B cell (primary cell): ENCODE results near the gene CA14. TPM values are rescaled to one million over a fixed set of nuclear protein-coding genes. Genes with fewer than 3 reads are reported as not detected.

ENCODE experiments used
- ATAC-seq: fragments of 200-7000 bp; cut with Tn5 transposase; one replicate; pipeline ENCODE4 v1.10.0; 2021; ENCODE audit warnings: low read depth, mild to moderate bottlenecking, moderate number of reproducible peaks, moderate library complexity
- CTCF ChIA-PET: fragments of 350-600 bp; sonication (Branson Sonifier 250); formaldehyde crosslinking; loops from one replicate; lab custom pipeline; 2021; ENCODE audit warnings: antibody characterized with exemption, inconsistent platforms; lab: Charles Lee
- POLR2A ChIA-PET: fragments of 350-600 bp; sonication (Branson Sonifier 250); formaldehyde crosslinking; loops from one replicate; lab custom pipeline; 2021; ENCODE audit warnings: antibody characterized with exemption; lab: Charles Lee
- DNase-seq: peaks from one replicate; pipeline ENCODE4 v3.0.0; 2013
- H2AFZ ChIP-seq: 2 replicates; pipeline ENCODE4 v1.6.1; 2012; ENCODE audit warnings: mild to moderate bottlenecking, low read depth, low read length; ENCODE audit not compliant: insufficient read depth, poor library complexity, severe bottlenecking
- H3K27ac ChIP-seq, 2 donors: 1 replicate in 1 of 2; 2 replicates in 1 of 2; pipeline ENCODE4 v1.5.1; 2012 to 2013; ENCODE audit warnings: low read length in 2 of 2, mild to moderate bottlenecking in 2 of 2, moderate library complexity in 1 of 2
- H3K27me3 ChIP-seq, 4 experiments: fragments of 200-600 bp in 1 of 4; sonication (generic) in 1 of 4; replicated peaks in 1 of 4; 1 replicate in 2 of 4; 2 replicates in 2 of 4; pipeline versions ENCODE4 v1.6.1 to v1.7.0; 2013 to 2016; ENCODE audit warnings: low read length in 3 of 4, mild to moderate bottlenecking in 2 of 4, mixed read lengths in 1 of 4, moderate library complexity in 1 of 4; ENCODE audit not compliant: insufficient read depth in 4 of 4, control insufficient read depth in 3 of 4; ENCODE audit errors: control extremely low read depth in 1 of 4
- H3K36me3 ChIP-seq, 2 experiments: replicated peaks in 1 of 2; 1 replicate in 1 of 2; 2 replicates in 1 of 2; pipeline versions ENCODE4 v1.6.1 to v1.7.1; 2013; ENCODE audit warnings: low read length in 1 of 2; ENCODE audit not compliant: insufficient read depth in 2 of 2, control insufficient read depth in 1 of 2; ENCODE audit errors: control extremely low read depth in 1 of 2, extremely low read depth in 1 of 2
- H3K4me1 ChIP-seq, 2 donors: fragments of 200-600 bp in 1 of 2; sonication (generic) in 1 of 2; 1 replicate in 1 of 2; 2 replicates in 1 of 2; pipeline versions ENCODE4 v1.5.1 to v1.6.1; 2013 to 2017; ENCODE audit warnings: low read length in 2 of 2; ENCODE audit not compliant: control insufficient read depth in 2 of 2, insufficient read depth in 2 of 2
- H3K4me2 ChIP-seq: replicated peaks from 2 replicates; pipeline ENCODE3; 2012; ENCODE audit warnings: mild to moderate bottlenecking, low read depth, low read length; ENCODE audit not compliant: poor library complexity, severe bottlenecking
- H3K4me3 ChIP-seq, 5 experiments: fragments of 200-600 bp in 1 of 5; sonication (generic) in 1 of 5; 1 replicate in 3 of 5; 2 replicates in 2 of 5; pipeline versions ENCODE4 v1.5.1 to v1.7.0; 2011 to 2016; ENCODE audit warnings: low read length in 4 of 5, mild to moderate bottlenecking in 4 of 5, low read depth in 2 of 5, control low read depth in 1 of 5, moderate library complexity in 1 of 5; ENCODE audit not compliant: insufficient read depth in 1 of 5; ENCODE audit errors: control extremely low read depth in 1 of 5, extremely low read depth in 1 of 5
- H3K79me2 ChIP-seq: fragments of 200-600 bp; sonication (generic); one replicate; pipeline ENCODE4 v1.6.0; 2016; ENCODE audit warnings: low read length; ENCODE audit not compliant: control insufficient read depth, insufficient read depth
- H3K9ac ChIP-seq: fragments of 200-600 bp; sonication (generic); 2 replicates; pipeline ENCODE4 v1.6.1; 2017; ENCODE audit warnings: mild to moderate bottlenecking, low read length, moderate library complexity
- H3K9me3 ChIP-seq, 3 donors: one replicate each; pipeline versions ENCODE4 v1.6.1 to v1.7.1; 2013; ENCODE audit warnings: low read length in 2 of 3; ENCODE audit not compliant: control insufficient read depth in 2 of 3, insufficient read depth in 1 of 3; ENCODE audit errors: control extremely low read depth in 1 of 3
- H4K20me1 ChIP-seq: 2 replicates; pipeline ENCODE4 v1.6.0; 2012; ENCODE audit warnings: mild to moderate bottlenecking, low read length; ENCODE audit not compliant: insufficient read depth, control insufficient read depth, poor library complexity, severe bottlenecking
- H3K27ac Mint-ChIP-seq: one replicate; pipeline ENCODE4 v1.8.0; 2021; ENCODE audit warnings: mixed read lengths
- H3K27me3 Mint-ChIP-seq: one replicate; pipeline ENCODE4 v1.8.0; 2021; ENCODE audit warnings: mixed read lengths
- H3K4me1 Mint-ChIP-seq: one replicate; pipeline ENCODE4 v1.8.0; 2021; ENCODE audit warnings: mixed read lengths
- H3K4me3 Mint-ChIP-seq: one replicate; pipeline ENCODE4 v1.8.0; 2021; ENCODE audit warnings: mixed read lengths
- H3K9me3 Mint-ChIP-seq: one replicate; pipeline ENCODE4 v1.8.0; 2022; ENCODE audit warnings: mixed read lengths; ENCODE audit not compliant: insufficient read depth
- EZH2 ChIP-seq: IDR thresholded peaks from 2 replicates; pipeline ENCODE4 v1.6.1; 2012; ENCODE audit warnings: borderline replicate concordance, low read depth, mild to moderate bottlenecking, moderate library complexity, low read length; ENCODE audit not compliant: insufficient read depth, poor library complexity, severe bottlenecking
- WGBS: methylation state at CpG from one replicate; pipeline ENCODE4 v1.1.5; 2013; ENCODE audit warnings: missing lambda C conversion rate; ENCODE audit not compliant: insufficient coverage; 5-methylcytosine and 5-hydroxymethylcytosine counted together
- intact Hi-C: fragments of 100-400 bp; cut with micrococcal nuclease; formaldehyde crosslinking; loops from one replicate; pipeline ENCODE4 v1.10.0; 2022
- polyA plus RNA-seq: library from polyadenylated mRNA; depleted of rRNA; stranded (reverse); fragments of >200 nt; gene quantifications from 2 replicates; pipeline ENCODE4 v1.2.3, GENCODE V29; 2012
- total RNA-seq, 2 donors: library from RNA; stranded (reverse); fragments of 120-200 nt in 1 of 2; gene quantifications; 1 replicate in 1 of 2; 2 replicates in 1 of 2; pipeline versions ENCODE4 v1.2.3 to v1.2.4, GENCODE V29; 2013 to 2022
- TF ChIP-seq, protein P1 (sequence below): fragments of 200-600 bp; IDR thresholded peaks from one replicate; pipeline ENCODE4 v1.8.0; 2022; ENCODE audit warnings: antibody characterized with exemption, mild to moderate bottlenecking

The CA14 gene
- total and polyA plus RNA-seq, 2 donors (not counting 1 experiment from before 2014, with no cell fraction given): not detected

DNA sequence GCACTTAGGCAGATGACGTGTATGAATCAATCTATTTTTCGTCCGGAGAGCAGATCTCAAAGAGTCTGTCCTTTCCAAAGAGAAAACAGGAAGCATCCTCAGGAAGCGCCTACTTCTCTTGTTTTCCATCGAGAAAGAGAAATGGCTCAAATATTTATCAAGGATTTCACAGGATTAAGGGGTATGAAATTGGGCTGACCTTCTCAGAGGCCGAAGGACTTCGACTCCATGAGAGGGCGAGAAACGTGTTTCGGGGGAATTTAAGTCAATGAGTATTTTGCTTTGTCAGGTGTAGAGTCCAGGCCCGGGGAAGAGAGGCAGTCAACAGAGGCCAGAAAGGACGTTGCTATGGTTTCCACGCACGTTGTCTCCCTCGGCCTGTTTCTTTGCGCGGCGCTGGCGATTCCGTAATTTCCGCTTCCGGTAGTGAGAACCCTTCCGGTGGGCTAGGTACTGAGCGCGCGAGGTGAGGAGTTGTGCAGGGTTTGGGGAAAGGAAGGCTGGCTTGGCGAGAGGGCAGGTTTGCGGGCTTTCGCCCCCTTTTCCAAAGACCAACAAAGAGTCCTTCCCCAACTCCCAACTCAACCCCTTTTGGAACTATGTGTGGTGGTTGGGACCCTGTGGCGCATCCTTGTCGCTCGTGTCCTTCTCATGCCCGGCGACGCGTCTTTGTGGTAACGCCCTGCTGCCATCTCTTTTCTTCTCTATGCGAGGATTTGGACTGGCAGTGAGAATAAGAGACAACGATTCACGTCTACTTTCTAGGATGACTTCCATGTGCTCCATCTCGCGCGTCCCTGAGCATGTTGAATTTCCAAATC, 36.1 kb downstream of the CA14 start, which contains the start of gene MRPS21:
TSS of gene MRPS21 (plus strand) at position 429 of the 821 bp plus-strand sequence. CDS start 506 bp downstream, outside the sequence.
- under 1% methylated on average over 17 of the region's 43 CpGs for WGBS
- H2AFZ ChIP-seq: peak within 1 kb of the TSS; percentile 79
- no peaks in the 10 kb centered on the region for H4K20me1 ChIP-seq
- Mint-ChIP-seq H3K4me3 (peak within 1 kb of the TSS; percentile 95), H3K27ac (peak within 1 kb of the TSS; percentile 98), H3K4me1 (peaks cover 20% of the 10 kb centered on the region), H3K9me3 (no peaks in the 10 kb centered on the region), H3K27me3 (peaks cover 4% of the 10 kb centered on the region)
- H3K4me2 ChIP-seq: peak within 1 kb of the TSS; percentile 76
- H3K4me1 ChIP-seq: peaks cover 13 to 18% of the 10 kb centered on the region in 2 donors
- peak within 1 kb of the TSS; percentile 66 for H3K9ac ChIP-seq
- peaks cover 0 to 2% (median 0%) of the 10 kb centered on the region in 3 donors for H3K9me3 ChIP-seq
- peak; percentile 94 for DNase-seq
- ChIA-PET CTCF (no interaction called here), POLR2A (interaction anchor here (0.8 kb wide), 1 partner anchor 58 kb away, joined by 3 read pairs; the partner anchor contains the start of gene ANP32E)
- H3K4me3 ChIP-seq: peak within 1 kb of the TSS; percentile 68 to 96 (median 78)
- no peaks in the 10 kb centered on the region for H3K27me3 ChIP-seq
- ATAC-seq: peak; percentile 97
- TF ChIP-seq, protein P1, sequence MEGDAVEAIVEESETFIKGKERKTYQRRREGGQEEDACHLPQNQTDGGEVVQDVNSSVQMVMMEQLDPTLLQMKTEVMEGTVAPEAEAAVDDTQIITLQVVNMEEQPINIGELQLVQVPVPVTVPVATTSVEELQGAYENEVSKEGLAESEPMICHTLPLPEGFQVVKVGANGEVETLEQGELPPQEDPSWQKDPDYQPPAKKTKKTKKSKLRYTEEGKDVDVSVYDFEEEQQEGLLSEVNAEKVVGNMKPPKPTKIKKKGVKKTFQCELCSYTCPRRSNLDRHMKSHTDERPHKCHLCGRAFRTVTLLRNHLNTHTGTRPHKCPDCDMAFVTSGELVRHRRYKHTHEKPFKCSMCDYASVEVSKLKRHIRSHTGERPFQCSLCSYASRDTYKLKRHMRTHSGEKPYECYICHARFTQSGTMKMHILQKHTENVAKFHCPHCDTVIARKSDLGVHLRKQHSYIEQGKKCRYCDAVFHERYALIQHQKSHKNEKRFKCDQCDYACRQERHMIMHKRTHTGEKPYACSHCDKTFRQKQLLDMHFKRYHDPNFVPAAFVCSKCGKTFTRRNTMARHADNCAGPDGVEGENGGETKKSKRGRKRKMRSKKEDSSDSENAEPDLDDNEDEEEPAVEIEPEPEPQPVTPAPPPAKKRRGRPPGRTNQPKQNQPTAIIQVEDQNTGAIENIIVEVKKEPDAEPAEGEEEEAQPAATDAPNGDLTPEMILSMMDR: no peak
- no peak for TF ChIP-seq EZH2
- peaks cover 18% of the 10 kb centered on the region for H3K79me2 ChIP-seq
- H3K36me3 ChIP-seq: peaks cover 0 to 18% of the 10 kb centered on the region in 2 experiments
- intact Hi-C loops: loop anchor here (1.0 to 2.0 kb wide), 5 partner anchors 11 to 194 kb away; partner anchors contain the start of genes ANP32E, APH1A, CIART and PRPF3
- peak within 1 kb of the TSS; percentile 78 to 97 for H3K27ac ChIP-seq
